ENCODE results near the gene SNRNP200. TPM values are rescaled to one million over a fixed set of nuclear protein-coding genes. Genes with fewer than 3 reads are reported as not detected.

Gene SNRNP200
- total RNA-seq, 2 donors from 2014 or later: 190 to 211 TPM

DNA sequence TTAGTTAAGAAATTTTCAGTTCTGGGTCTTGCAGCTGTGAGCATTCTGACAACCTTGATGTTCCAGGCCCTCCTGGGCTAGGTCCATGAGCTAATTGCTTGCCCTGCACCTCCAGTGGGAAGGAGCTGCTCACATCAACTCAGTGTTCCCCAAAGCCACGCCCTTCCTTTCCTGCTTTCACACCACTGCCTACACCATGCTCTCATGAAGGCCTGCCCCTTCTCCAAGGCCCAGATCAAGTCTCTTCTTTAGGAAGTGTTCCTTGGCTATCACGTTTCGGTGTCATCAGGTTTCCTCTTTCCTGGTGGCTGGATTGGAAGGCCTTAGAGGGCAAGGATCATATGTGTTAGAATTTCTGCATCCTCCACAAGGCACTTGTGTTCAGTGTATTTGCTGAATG is 58.3 kb downstream of the SNRNP200 start:
- 88 to 100% methylated on average over 1 to 3 of the region's 3 CpGs for WGBS, 2 experiments (ENCODE audit: insufficient coverage in 1 of 2, insufficient read length in 1 of 2)
- Mint-ChIP-seq H3K36me3 (ENCODE audit: low read depth) (peaks cover 8% of the 10 kb centered on the region), H3K4me3 (no peak overlapping the region), H3K27ac (no peak overlapping the region), H3K4me1 (no peaks in the 10 kb centered on the region), H3K27me3 (ENCODE audit: insufficient read depth) (peaks cover 1% of the 10 kb centered on the region), H3K9me3 (no peaks in the 10 kb centered on the region)
- DNase-seq: no peak
- TF ChIP-seq, protein P1, sequence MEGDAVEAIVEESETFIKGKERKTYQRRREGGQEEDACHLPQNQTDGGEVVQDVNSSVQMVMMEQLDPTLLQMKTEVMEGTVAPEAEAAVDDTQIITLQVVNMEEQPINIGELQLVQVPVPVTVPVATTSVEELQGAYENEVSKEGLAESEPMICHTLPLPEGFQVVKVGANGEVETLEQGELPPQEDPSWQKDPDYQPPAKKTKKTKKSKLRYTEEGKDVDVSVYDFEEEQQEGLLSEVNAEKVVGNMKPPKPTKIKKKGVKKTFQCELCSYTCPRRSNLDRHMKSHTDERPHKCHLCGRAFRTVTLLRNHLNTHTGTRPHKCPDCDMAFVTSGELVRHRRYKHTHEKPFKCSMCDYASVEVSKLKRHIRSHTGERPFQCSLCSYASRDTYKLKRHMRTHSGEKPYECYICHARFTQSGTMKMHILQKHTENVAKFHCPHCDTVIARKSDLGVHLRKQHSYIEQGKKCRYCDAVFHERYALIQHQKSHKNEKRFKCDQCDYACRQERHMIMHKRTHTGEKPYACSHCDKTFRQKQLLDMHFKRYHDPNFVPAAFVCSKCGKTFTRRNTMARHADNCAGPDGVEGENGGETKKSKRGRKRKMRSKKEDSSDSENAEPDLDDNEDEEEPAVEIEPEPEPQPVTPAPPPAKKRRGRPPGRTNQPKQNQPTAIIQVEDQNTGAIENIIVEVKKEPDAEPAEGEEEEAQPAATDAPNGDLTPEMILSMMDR (conservative IDR thresholded peaks at IDR 0.05): no peak
- H3K9me3 ChIP-seq (ENCODE audit: control insufficient read depth, low read length): no peaks in the 10 kb centered on the region
- H3K27ac ChIP-seq (ENCODE audit: low read depth, low read length): no peak overlapping the region
- no peak overlapping the region for H3K4me3 ChIP-seq (ENCODE audit: low read length)
- H3K27me3 ChIP-seq (ENCODE audit: control insufficient read depth, insufficient read depth, low read length, poor library complexity, severe bottlenecking): no peaks in the 10 kb centered on the region
- peaks cover 6% of the 10 kb centered on the region for H3K36me3 ChIP-seq (ENCODE audit: control insufficient read depth, insufficient read depth, low read length)
- H3K4me1 ChIP-seq (ENCODE audit: control insufficient read depth, insufficient read depth, low read length): no peaks in the 10 kb centered on the region
- no peak overlapping the region for H3K9ac ChIP-seq (ENCODE audit: extremely low read depth, low read length, poor library complexity, severe bottlenecking)

DNA sequence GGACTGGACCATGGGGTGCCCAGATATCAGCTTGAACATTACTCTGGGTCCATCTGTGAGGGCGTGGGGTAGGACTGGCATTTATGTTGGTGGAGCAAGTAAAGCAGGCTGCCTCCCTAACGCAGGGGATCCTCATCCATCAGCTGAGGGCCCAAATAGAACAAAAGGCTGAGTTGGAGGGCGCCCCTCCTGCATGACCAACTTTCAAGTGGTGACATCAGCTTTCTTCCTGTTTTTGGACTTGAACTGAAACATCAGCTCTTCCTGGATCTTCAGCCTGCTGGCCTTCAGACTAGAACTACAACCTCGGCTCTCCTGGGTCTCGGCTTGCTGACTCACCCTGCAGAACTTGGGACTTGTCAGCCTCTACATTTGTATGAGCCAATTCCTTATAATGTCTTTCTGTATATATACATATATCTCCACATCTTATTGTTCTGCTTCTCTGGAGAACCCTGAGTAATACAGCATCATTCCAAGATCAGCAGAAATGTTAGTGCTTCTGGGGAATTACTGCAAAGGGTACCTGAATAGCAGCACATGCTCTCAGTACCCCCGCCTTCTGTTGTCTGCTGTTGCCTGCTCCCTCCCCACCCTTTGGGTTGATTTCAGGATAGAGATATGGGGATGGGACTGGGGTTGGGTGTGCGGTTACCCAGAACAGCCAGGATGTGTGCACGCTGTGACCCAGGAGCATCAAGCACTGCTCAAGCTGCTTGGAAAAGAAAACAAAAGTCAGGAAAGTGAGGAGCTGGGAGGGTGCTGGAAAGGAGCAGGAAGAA is 59.5 kb downstream of the SNRNP200 start:
- peaks cover 7% of the 10 kb centered on the region for H3K4me1 Mint-ChIP-seq
- H3K4me3 ChIP-seq (ENCODE audit: low read length): no peak overlapping the region
- H3K36me3 Mint-ChIP-seq (ENCODE audit: low read depth): peaks cover 4% of the 10 kb centered on the region
- H3K4me1 ChIP-seq (ENCODE audit: control insufficient read depth, insufficient read depth, low read length): no peaks in the 10 kb centered on the region
- TF ChIP-seq, protein P1 (conservative IDR thresholded peaks at IDR 0.05): no peak
- no peak overlapping the region for H3K9ac ChIP-seq (ENCODE audit: extremely low read depth, low read length, poor library complexity, severe bottlenecking)
- no peak overlapping the region for H3K27ac ChIP-seq (ENCODE audit: low read depth, low read length)
- H3K27me3 ChIP-seq (ENCODE audit: control insufficient read depth, insufficient read depth, low read length, poor library complexity, severe bottlenecking): no peaks in the 10 kb centered on the region
- 92 to 95% methylated on average over 5 to 8 of the region's 8 CpGs for WGBS, 2 experiments (ENCODE audit: insufficient coverage in 1 of 2, insufficient read length in 1 of 2)
- DNase-seq: no peak
- no peak overlapping the region for H3K27ac Mint-ChIP-seq
- H3K9me3 Mint-ChIP-seq: no peaks in the 10 kb centered on the region
- H3K4me3 Mint-ChIP-seq: no peak overlapping the region
- H3K27me3 Mint-ChIP-seq (ENCODE audit: insufficient read depth): peaks cover 1% of the 10 kb centered on the region
- H3K9me3 ChIP-seq (ENCODE audit: control insufficient read depth, low read length): no peaks in the 10 kb centered on the region
- no peaks in the 10 kb centered on the region for H3K36me3 ChIP-seq (ENCODE audit: control insufficient read depth, insufficient read depth, low read length)

DNA sequence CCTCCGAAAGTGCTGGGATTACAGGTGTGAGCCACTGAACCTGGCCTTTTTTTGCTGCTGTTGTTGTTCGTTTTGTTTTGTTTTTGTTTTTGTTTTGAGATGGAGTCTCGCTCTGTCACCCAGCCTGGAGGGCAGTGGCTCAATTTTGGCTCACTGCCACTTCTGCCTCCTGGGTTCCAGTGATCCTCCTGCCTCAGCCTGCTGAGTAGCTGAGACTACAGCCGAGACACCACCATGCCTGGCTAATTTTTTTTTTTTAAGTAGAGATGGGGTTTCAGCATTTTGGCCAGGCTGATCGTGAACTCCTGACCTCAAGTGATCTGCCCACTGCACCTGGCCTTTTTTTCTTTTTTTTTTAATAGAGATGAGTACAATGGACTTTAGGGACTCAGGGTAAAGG is 61.5 kb downstream of the SNRNP200 start:
- TF ChIP-seq, protein P1 (conservative IDR thresholded peaks at IDR 0.05): no peak
- Mint-ChIP-seq H3K36me3 (ENCODE audit: low read depth) (peaks cover 10% of the 10 kb centered on the region), H3K4me1 (peaks cover 7% of the 10 kb centered on the region), H3K9me3 (no peaks in the 10 kb centered on the region), H3K27ac (no peak overlapping the region), H3K27me3 (ENCODE audit: insufficient read depth) (peaks cover 1% of the 10 kb centered on the region), H3K4me3 (no peak overlapping the region)
- H3K27me3 ChIP-seq (ENCODE audit: control insufficient read depth, insufficient read depth, low read length, poor library complexity, severe bottlenecking): no peaks in the 10 kb centered on the region
- no peak for DNase-seq
- no peaks in the 10 kb centered on the region for H3K9me3 ChIP-seq (ENCODE audit: control insufficient read depth, low read length)
- no peak overlapping the region for H3K27ac ChIP-seq (ENCODE audit: low read depth, low read length)
- WGBS, 2 experiments (ENCODE audit: insufficient coverage in 1 of 2, insufficient read length in 1 of 2): 60 to 91% methylated on average over 1 to 5 of the region's 5 CpGs
- no peak overlapping the region for H3K9ac ChIP-seq (ENCODE audit: extremely low read depth, low read length, poor library complexity, severe bottlenecking)
- no peak overlapping the region for H3K4me3 ChIP-seq (ENCODE audit: low read length)
- no peaks in the 10 kb centered on the region for H3K36me3 ChIP-seq (ENCODE audit: control insufficient read depth, insufficient read depth, low read length)
- H3K4me1 ChIP-seq (ENCODE audit: control insufficient read depth, insufficient read depth, low read length): no peaks in the 10 kb centered on the region

Measured in endodermal cell (in vitro differentiated cells).